Measurements from ENCODE around the gene NUP85. TPM values are rescaled to one million over a fixed set of nuclear protein-coding genes. Genes with fewer than 3 reads are reported as not detected.
"Not testable (repeated sequence)": the region's sequence is repeated elsewhere in the genome, so short reads cannot be mapped to it uniquely, and the experiment has no call there.

The NUP85 gene
- total and polyA plus RNA-seq, 8 donors, result 21.0 to 105 (median 25.3) TPM

GRCh38 chr17:75249564-75249963 lies 44.1 kb downstream of the NUP85 start:
- H3K4me3 ChIP-seq, result no peak overlapping the region

GRCh38 chr17:75250009-75250471 lies 44.6 kb downstream of the NUP85 start:
- no peak for FAIRE-seq
- H3K4me3 ChIP-seq, result no peak overlapping the region
- TF ChIP-seq, protein P1, sequence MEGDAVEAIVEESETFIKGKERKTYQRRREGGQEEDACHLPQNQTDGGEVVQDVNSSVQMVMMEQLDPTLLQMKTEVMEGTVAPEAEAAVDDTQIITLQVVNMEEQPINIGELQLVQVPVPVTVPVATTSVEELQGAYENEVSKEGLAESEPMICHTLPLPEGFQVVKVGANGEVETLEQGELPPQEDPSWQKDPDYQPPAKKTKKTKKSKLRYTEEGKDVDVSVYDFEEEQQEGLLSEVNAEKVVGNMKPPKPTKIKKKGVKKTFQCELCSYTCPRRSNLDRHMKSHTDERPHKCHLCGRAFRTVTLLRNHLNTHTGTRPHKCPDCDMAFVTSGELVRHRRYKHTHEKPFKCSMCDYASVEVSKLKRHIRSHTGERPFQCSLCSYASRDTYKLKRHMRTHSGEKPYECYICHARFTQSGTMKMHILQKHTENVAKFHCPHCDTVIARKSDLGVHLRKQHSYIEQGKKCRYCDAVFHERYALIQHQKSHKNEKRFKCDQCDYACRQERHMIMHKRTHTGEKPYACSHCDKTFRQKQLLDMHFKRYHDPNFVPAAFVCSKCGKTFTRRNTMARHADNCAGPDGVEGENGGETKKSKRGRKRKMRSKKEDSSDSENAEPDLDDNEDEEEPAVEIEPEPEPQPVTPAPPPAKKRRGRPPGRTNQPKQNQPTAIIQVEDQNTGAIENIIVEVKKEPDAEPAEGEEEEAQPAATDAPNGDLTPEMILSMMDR (IDR thresholded peaks at IDR 0.05), result no peak

More at GRCh38 chr17:75249564-75249963, 44.1 kb downstream of the NUP85 start:
- no peak for DNase-seq
- FAIRE-seq, result no peak
- intact Hi-C loops (cut with DNase I), result no loop called here
- Histone ChIP-seq H3K9me3 (no peaks in the 10 kb centered on the region), H3K27ac (no peak overlapping the region), H3K27me3 (no peaks in the 10 kb centered on the region), H3K4me1 (no peaks in the 10 kb centered on the region), H3K36me3 (peaks cover 2 to 17% (median 5%) of the 10 kb centered on the region in 3 donors)
- WGBS, 2 donors, result 72 to 75% methylated on average over 4 of the region's 4 CpGs
- TF ChIP-seq, protein P1 (IDR thresholded peaks at IDR 0.05), result no peak
- ATAC-seq, result no peak

GRCh38 chr17:75252039-75252816 lies 46.7 kb downstream of the NUP85 start:
- no peak for FAIRE-seq
- no peak overlapping the region for H3K4me3 ChIP-seq

More at GRCh38 chr17:75250009-75250471, 44.6 kb downstream of the NUP85 start:
- Histone ChIP-seq H3K27me3 (no peaks in the 10 kb centered on the region), H3K36me3 (peaks cover under 1 to 14% (median 5%) of the 10 kb centered on the region in 3 donors), H3K4me1 (no peaks in the 10 kb centered on the region), H3K27ac (no peak overlapping the region), H3K9me3 (no peaks in the 10 kb centered on the region)
- WGBS, 2 donors, result 75 to 79% methylated on average over 11 of the region's 11 CpGs
- no peak for DNase-seq
- intact Hi-C loops (cut with DNase I), result no loop called here
- peak in 3 of 4 donors; percentile 43 to 67 (median 49) for ATAC-seq

DNA sequence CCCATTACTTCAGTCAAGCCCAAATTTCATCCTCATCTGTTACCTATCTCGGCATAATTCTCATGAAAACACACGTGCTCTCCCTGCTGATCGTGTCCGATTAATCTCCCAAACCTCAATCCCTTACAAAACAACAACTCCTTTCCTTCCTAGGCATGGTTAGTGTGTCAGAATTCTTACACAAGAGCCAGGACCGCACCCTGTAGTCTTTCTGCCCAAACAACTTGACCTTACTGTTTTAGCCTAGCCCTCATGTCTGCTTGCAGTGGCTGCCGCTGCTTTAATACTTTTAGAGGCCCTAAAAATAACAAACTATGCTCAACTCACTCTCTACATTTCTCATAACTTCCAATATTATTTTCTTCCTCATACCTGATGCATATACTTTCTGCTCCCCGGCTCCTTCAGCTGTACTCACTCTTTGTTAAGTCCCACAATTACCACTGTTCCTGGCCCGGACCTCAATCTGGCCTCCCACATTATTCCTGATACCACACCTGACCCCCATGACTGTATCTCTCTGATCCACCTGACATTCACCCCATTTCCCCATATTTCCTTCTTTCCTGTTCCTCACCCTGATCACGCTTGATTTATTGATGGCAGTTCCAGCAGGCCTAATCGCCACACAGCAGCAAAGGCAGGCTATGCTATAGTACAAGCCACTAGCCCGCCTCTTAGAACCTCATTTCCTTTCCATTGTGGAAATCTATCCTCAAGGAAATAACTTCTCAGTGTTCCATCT lies 50.6 kb downstream of the NUP85 start:
- H3K4me1 ChIP-seq; H3K27me3 ChIP-seq; ATAC-seq; H3K27ac ChIP-seq; H3K36me3 ChIP-seq; DNase-seq; H3K4me3 ChIP-seq; FAIRE-seq; H3K9me3 ChIP-seq; intact Hi-C loops (cut with DNase I): not testable (repeated sequence)
- WGBS, 2 donors, result 75 to 80% methylated on average over 11 of the region's 11 CpGs

More at GRCh38 chr17:75252039-75252816, 46.7 kb downstream of the NUP85 start:
- WGBS, 2 donors, result 86 to 87% methylated on average over 8 of the region's 8 CpGs
- no peaks in the 10 kb centered on the region for H3K9me3 ChIP-seq
- no peak for ATAC-seq
- H3K36me3 ChIP-seq, result no peaks in the 10 kb centered on the region
- no peaks in the 10 kb centered on the region for H3K4me1 ChIP-seq
- no peaks in the 10 kb centered on the region for H3K27me3 ChIP-seq
- no peak overlapping the region for H3K27ac ChIP-seq
- no peak for DNase-seq
- TF ChIP-seq, protein P1 (IDR thresholded peaks at IDR 0.05), result no peak
- intact Hi-C loops (cut with DNase I), result no loop called here

GRCh38 chr17:75257228-75257627 lies 51.7 kb downstream of the NUP85 start:
- FAIRE-seq; intact Hi-C loops (cut with DNase I); H3K9me3 ChIP-seq; H3K27ac ChIP-seq; H3K4me3 ChIP-seq; H3K36me3 ChIP-seq; H3K4me1 ChIP-seq; H3K27me3 ChIP-seq; DNase-seq; ATAC-seq: not testable (repeated sequence)
- WGBS, 2 donors, result 12 to 14% methylated on average over 2 of the region's 2 CpGs
